ENCODE measurements around the gene HTR2C.
"Not testable (repeated sequence)": the region's sequence is repeated elsewhere in the genome, so short reads cannot be mapped to it uniquely, and the experiment has no call there.

Gene HTR2C

GRCh38 chrX:114615765-114616164, 31.9 kb downstream of the HTR2C start:
- CTCF ChIA-PET, result no interaction called here

GRCh38 chrX:114619874-114620273, 36.0 kb downstream of the HTR2C start:
- no peak for DNase-seq (ENCODE audit: low spot score)
- peak; percentile 32 for TF ChIP-seq CTCF (conservative IDR thresholded peaks at IDR 0.05; ENCODE audit: low read depth)
- no peak overlapping the region for H3K27ac ChIP-seq
- CTCF ChIA-PET, result interaction anchor here (0.5 to 0.7 kb wide), 2 partner anchors 350 to 1377 kb away, joined by 3 read pairs; no protein-coding TSS in a partner anchor
- POLR2A ChIA-PET (ENCODE audit: low non-redundant PET), result no interaction called here

More at GRCh38 chrX:114615765-114616164, 31.9 kb downstream of the HTR2C start:
- POLR2A ChIA-PET (ENCODE audit: low non-redundant PET), result no interaction called here
- TF ChIP-seq CTCF (conservative IDR thresholded peaks at IDR 0.05; ENCODE audit: low read depth), result no peak
- no peak for DNase-seq (ENCODE audit: low spot score)
- H3K27ac ChIP-seq, result no peak overlapping the region

- POLR2A ChIA-PET (ENCODE audit: low non-redundant PET), result no interaction called here
Observed at GRCh38 chrX:114626323-114626722, 42.4 kb downstream of the HTR2C start.

GRCh38 chrX:114635986-114636385, 52.1 kb downstream of the HTR2C start:
- POLR2A ChIA-PET (ENCODE audit: low non-redundant PET), result no interaction called here
- TF ChIP-seq CTCF (conservative IDR thresholded peaks at IDR 0.05; ENCODE audit: low read depth), result no peak
- H3K27ac ChIP-seq, result no peak overlapping the region
- CTCF ChIA-PET, result interaction anchor here (0.7 kb wide), 1 partner anchor 21 kb away, joined by 3 read pairs; no protein-coding TSS in a partner anchor
- DNase-seq (ENCODE audit: low spot score), result no peak

More at GRCh38 chrX:114626323-114626722, 42.4 kb downstream of the HTR2C start:
- DNase-seq (ENCODE audit: low spot score), result no peak
- peak; percentile 27; the same call in 1 of the 2 replicates for TF ChIP-seq CTCF (conservative IDR thresholded peaks at IDR 0.05; ENCODE audit: low read depth)
- no peak overlapping the region for H3K27ac ChIP-seq
- CTCF ChIA-PET, result interaction anchor here (0.5 to 0.7 kb wide), 8 partner anchors 43 to 1404 kb away, joined by 3 to 11 read pairs (median 6); no protein-coding TSS in a partner anchor

GRCh38 chrX:114650351-114650750, 66.5 kb downstream of the HTR2C start:
- no peak overlapping the region for H3K27ac ChIP-seq
- DNase-seq (ENCODE audit: low spot score), result no peak
- CTCF ChIA-PET, result interaction anchor here (0.6 kb wide), 1 partner anchor 40 kb away, joined by 4 read pairs; no protein-coding TSS in a partner anchor
- POLR2A ChIA-PET (ENCODE audit: low non-redundant PET), result no interaction called here
- TF ChIP-seq CTCF (conservative IDR thresholded peaks at IDR 0.05; ENCODE audit: low read depth), result no peak

GRCh38 chrX:114675365-114675764, 91.5 kb downstream of the HTR2C start:
- no peak overlapping the region for H3K27ac ChIP-seq
- TF ChIP-seq CTCF (conservative IDR thresholded peaks at IDR 0.05; ENCODE audit: low read depth), result no peak
- ChIA-PET POLR2A (ENCODE audit: low non-redundant PET) (no interaction called here), CTCF (no interaction called here)
- no peak for DNase-seq (ENCODE audit: low spot score)

- CTCF ChIA-PET; POLR2A ChIA-PET (ENCODE audit: low non-redundant PET); DNase-seq (ENCODE audit: low spot score); H3K27ac ChIP-seq: not testable (repeated sequence)
Observed at GRCh38 chrX:114700533-114700932, 116.6 kb downstream of the HTR2C start.

Measured in RWPE1 (cell line).